PC-9 (cell line): Measurements from ENCODE around the gene INTS1.

Experiments used
- EZH2 ChIP-seq: fragments of 200-600 bp; sonication (generic); IDR thresholded peaks from 2 replicates; pipeline ENCODE4 v1.8.0; 2017; ENCODE audit warnings: antibody characterized with exemption, low read depth
- TF ChIP-seq, protein P1 (sequence below): fragments of 200-600 bp; sonication (generic); conservative IDR thresholded peaks from 2 replicates; pipeline ENCODE4 v1.6.1; 2017; ENCODE audit warnings: mixed run types, antibody characterized with exemption, mild to moderate bottlenecking, moderate library complexity

DNA sequence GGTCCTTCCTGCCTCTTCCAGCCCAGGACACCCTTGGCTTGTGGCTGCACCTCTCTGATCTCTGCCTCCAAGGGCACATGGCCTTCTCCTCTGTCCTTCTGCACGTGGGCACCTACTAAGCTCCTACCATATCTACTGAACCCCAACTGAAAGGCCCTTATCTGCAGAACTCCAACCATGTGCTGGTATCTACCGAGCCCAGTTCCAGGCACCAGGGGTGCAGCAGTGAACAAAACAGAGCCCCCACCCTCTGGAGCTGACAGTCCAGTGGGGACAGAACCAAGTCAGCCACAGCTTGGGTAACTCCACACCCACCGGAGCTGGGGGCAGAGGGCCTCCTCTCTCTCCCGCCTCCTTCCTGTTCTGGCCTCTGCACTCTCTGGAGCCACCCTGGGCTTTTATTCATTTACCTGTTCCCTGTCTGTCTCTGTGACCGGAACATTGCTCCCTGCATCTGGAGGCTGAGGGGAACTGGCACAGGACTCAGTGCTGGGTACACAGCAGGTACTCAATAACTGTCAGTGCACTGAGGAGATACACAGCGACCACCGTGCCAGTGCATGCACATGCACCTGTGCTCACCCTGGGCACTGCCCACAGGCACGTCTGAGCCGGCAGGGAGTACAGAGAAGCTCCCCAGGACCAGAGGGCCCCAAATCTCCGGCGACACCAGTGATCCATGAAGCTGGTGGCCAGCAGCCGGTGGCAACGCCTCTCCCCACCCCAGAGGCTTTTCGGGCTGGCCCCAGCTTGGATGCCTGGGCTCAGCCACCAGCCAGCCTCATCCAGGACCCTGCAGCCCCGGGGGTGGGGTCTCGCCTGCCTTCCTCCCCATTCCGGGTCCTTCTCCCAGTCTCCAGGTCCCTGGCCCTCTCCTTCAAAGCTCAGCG lies 46.9 kb downstream of the INTS1 start:
- TF ChIP-seq, protein P1, sequence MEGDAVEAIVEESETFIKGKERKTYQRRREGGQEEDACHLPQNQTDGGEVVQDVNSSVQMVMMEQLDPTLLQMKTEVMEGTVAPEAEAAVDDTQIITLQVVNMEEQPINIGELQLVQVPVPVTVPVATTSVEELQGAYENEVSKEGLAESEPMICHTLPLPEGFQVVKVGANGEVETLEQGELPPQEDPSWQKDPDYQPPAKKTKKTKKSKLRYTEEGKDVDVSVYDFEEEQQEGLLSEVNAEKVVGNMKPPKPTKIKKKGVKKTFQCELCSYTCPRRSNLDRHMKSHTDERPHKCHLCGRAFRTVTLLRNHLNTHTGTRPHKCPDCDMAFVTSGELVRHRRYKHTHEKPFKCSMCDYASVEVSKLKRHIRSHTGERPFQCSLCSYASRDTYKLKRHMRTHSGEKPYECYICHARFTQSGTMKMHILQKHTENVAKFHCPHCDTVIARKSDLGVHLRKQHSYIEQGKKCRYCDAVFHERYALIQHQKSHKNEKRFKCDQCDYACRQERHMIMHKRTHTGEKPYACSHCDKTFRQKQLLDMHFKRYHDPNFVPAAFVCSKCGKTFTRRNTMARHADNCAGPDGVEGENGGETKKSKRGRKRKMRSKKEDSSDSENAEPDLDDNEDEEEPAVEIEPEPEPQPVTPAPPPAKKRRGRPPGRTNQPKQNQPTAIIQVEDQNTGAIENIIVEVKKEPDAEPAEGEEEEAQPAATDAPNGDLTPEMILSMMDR: no peak
- TF ChIP-seq EZH2: no peak
